Measurements from ENCODE around the gene CHD1L.
A peak's percentile ranks its signal among the peaks of the same experiment; 100 is the strongest.
"Not testable (repeated sequence)": the region's sequence is repeated elsewhere in the genome, so short reads cannot be mapped to it uniquely, and the experiment has no call there.

The CHD1L gene

DNA sequence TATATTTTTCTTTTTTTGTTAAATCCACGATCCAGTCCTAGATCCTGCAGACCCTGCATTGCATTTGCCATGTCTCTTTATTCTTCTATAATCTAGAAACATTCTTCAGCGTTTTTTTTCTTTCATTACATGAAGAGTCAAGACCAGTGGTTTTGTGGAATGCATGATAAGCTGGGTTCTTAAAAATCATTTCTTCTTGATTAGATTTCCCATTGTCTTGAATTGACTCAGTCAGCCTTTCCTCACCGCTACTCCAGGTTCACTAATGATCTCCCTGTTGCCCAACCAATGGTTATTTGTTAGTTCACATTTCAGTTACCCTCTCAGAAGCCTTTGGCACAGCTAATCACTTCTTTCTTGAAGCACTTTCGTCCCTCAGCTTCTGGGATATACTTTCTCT, 25.2 kb downstream of the CHD1L start:
- no peak for ATAC-seq
- DNase-seq = no peak

DNA sequence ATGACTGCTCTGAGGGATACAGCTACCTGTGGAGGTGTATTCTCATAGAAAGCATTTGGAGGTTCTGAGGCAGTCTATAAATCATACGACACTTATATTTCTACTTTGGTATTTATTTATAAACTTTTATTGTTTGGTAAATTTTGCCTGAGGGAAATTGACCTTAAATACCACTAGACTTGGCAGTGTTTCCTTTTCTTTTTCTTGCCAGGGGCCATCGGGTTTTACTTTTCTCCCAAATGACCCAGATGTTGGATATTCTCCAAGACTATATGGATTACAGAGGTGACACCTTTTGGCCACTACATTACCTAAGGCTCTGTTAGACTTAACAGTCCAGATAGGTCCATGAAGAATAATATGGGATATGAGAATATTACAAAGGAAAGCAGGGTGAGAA, 28.2 kb downstream of the CHD1L start:
- ATAC-seq (no peak), DNase-seq (no peak)

DNA sequence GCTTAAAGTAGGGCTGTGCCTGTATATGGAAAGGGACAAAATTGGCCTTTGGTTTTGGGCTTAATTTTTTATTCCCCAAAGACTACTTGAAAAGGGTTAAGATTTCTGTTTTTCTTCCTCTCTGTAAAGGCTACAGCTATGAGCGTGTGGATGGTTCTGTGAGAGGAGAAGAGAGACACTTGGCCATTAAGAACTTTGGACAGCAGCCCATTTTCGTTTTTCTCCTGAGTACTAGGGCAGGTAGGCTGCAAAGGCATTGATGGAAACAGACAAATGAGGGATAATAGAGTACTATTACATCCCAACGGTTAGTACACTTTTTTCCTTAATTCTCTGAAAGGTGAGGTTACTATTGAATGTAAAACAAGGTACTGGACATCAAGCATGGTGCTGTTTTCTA, 29.6 kb downstream of the CHD1L start:
- DNase-seq = no peak

DNA sequence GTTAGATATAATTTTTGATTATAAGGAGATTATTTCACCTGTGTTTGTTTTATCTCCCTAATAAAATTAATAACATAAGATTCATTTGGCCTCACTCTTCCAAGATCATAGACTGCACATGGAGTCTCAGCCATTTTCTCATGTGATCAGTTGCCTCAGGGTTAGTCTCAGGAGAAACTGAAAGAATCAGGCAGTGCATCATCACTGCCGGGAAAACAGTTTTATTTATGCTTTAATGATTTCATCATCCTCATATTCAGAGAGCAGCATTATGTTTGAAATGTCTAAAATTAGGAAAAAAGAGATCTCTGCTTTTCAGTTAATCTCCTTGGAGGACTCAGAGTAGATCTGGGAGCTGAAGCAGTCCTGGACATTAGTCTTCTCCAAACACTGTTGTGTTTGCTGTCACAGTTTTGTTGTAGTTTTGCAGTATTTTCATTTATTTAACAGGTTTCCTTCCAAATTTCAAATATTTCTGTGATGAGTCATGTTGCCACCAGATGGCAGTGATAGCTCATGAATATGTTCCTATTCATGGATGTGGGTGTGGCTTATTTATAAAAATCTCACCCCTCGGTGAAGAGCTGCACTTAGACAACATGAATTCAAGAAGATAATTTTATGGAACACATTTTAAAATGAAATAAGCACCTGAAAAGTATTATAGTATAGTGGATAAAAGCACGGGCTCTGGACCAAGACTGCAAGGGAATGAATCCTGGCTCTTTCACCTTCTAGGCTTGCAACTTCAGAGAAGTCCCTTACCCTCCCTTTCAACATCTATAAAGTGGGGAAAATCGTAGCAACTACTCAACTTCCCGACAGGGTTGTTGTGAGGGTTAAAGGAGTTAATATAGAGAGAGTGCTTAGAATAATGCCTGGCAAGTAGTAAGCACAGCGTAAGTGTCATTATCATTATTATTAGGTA, 31.2 kb downstream of the CHD1L start:
- DNase-seq (no peak), ATAC-seq (no peak)

More for the DNA sequence above, 29.6 kb downstream of the CHD1L start:
- ATAC-seq = no peak

DNA sequence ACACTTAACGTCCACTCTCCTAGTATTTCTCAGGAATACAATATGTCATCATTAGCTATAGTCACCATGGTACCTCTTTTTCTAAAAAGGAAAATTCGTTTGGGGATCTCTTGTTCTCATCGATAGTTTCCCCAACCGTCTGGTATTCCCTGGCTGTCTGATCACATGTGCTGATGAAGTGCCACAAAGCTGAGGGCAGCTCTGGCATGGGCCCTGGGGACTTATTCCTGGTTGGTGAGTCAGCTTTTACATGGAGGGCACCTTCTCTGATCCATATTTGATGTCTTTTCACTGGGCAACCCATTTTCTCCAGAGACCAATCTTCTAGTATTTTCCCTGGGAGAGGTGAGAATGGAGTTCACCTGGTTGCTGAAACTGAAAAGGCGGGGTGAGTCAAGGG, 39.5 kb downstream of the CHD1L start:
- ATAC-seq (no peak), DNase-seq (no peak)

DNA sequence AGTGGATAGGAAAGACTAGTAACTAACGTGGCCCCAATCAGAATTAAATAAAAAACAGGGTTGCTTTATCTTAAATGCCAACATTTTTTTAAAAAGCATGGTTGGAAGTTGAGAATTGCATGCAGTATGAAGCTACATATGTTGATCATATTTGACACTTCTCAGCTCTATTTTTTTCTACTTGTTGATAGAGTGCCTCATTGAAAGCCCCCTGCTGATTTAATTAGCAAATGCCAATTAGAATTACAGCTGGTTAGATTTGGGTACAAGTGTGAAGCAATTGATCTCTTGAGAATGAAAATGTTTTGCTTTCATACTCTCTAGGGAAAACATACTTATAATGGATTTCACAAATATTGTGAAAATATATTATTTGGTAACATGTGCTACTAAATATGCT, 40.5 kb downstream of the CHD1L start:
- no peak for ATAC-seq
- no peak for DNase-seq

DNA sequence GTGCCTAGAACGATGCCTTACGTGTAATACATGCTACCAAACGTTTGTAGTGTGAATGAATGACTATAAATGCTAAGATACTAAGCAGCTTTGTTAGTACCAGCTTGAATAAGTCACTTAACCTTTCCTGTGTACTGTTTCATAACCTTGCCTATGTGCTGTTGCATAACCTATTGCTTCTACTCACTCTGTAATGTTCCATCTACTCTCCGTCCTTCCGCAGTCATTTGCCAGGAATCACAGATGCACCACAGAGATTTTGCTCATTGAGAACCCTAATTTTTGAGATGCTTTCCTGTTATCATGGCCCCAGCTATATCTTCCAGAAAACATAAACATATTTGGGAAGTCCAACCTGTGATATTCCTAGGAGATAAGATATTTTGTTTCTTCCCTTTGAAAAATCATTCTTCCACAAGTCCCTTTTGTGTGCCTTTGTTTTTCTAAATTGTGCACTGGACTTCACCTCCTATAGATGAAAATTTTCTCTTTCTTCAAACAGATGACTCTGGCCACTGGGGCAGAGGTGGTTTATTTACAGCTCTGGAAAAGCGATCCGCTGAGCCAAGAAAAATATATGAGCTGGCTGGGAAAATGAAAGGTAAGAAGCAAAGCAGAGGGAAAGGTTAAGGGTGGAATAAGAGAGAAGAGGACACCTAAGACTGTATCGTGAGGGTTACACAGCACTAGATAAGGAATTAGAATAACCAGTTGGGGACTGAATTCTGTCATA, 44.8 kb downstream of the CHD1L start:
- DNase-seq (no peak), ATAC-seq (no peak)

DNA sequence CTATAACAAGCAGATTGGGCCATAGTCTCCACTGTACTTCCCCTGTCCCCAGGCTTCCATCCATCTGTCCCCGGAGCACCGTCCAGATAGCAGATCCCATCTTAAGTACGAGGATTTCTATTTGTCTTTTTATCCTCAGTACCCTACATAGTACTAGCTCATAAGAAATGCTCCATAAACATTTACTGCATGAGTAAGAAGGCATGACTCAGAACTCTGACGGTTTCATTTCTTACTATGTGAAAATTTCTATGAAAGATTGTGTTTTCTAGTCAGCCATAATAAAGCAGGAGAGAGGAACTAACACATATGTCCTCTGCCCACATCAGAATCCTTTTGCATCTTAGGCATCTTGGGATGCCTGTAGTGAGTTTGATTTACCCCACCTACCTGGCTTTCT, 49.5 kb downstream of the CHD1L start:
- no peak for ATAC-seq
- DNase-seq = no peak

DNA sequence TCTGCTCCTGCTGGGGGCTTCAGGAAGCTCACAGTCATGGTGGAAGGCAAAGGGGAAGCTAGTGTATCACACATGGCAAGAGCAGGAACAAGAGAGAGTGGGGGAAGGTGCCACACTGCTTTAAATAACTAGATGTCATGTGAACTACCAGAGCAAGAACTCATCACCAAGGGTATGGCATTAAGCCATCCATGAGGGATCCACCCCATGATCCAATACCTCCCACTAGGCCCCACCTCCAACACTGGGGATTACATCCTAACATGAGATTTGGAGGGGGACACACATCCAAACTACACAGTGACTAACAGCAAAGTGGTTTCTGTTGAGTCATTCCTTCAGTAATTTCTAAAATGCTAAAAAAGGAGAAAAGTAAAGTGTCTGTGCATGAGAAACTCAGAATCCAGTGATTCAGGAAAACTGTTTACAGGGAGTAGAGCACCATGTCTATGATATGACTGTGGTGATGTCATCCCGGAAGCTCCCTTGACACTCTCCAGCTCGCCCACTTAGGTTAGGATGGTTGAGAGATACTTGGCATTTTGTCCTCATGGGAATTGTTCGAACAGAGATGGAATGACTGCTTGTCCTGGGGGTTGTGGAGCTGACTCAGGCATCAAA, 50.3 kb downstream of the CHD1L start:
- no peak for DNase-seq
- peak; percentile 23 for ATAC-seq

DNA sequence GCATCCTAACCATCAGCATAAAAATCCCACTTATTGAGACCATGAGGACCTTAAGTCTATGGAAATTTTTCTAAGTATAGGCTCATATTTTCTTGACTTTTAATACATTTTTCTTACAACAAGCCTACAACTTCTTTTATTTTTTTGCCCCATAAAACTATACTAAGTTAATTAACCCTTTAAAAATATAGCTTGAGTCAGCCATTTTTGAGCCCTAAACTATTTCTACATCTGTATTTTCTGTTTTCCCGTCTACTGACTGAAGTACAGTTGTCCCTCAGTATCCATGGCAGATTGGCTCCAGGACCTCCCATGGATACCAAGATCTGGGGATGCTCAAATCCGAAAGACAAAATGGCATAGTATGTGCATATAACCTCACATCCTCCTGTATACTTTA, 55.0 kb downstream of the CHD1L start:
- no peak for ATAC-seq
- DNase-seq = no peak

DNA sequence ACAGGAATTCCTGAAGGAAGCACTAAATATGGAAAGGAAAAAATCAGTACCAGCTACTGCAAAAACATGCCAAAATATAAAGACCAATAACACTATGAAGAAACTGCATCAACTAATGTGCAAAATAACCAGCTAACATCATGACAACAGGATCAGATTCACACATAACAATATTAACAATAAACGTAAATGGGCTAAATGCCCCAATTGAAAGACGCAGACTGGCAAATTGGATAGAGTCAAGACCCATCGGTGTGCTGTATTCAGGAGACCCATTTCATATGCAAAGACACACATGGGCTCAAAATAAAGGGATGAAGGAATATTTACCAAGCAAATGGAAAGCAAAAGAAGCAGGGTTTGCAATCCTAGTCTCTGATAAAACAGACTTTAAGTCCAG, 63.3 kb downstream of the CHD1L start:
- DNase-seq = not testable (repeated sequence)

DNA sequence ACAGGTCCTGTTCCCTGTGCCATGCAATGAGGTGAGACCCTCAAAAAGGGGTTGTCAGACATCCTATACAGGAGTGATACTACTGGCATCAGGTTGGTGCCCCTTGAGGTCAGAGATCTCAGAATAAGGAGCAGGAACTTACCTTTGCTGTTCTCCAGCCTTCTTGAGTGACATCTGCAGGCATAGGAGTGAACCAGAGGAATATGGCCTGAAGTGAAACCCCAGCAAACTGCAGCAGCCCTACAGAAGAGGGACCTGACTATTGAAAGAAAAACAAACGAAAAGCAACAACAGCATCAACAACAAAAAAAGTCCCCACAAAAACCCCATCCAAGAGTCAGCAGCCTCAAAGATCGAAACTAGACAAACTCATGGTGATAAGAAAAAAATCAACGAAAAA, 74.5 kb downstream of the CHD1L start:
- DNase-seq = no peak
- ATAC-seq = no peak

More for the DNA sequence above, 63.3 kb downstream of the CHD1L start:
- ATAC-seq = not testable (repeated sequence)

DNA sequence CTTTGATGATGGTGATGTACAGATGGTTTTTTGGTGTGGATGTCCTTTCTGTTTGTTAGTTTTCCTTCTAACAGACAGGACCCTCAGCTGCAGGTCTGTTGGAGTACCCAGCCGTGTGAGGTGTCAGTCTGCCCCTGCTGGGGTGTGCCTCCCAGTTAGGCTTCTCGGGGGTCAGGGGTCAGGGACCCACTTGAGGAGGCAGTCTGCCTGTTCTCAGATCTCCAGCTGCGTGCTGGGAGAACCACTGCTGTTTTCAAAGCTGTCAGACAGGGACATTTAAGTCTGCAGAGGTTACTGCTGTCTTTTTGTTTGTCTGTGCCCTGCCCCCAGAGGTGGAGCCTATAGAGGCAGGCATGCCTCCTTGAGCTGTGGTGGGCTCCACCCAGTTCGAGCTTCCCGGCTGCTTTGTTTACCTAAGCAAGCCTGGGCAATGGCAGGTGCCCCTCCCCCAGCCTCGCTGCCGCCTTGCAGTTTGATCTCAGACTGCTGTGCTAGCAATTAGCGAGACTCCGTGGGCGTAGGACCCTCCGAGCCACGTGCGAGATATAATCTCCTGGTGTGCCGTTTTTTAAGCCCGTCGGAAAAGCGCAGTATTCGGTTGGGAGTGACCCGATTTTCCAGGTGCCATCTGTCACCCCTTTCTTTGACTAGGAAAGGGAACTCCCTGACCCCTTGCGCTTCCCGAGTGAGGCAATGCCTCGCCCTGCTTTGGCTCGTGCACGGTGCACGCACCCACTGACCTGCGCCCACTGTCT, 84.6 kb downstream of the CHD1L start:
- not testable (repeated sequence) for ATAC-seq, DNase-seq

DNA sequence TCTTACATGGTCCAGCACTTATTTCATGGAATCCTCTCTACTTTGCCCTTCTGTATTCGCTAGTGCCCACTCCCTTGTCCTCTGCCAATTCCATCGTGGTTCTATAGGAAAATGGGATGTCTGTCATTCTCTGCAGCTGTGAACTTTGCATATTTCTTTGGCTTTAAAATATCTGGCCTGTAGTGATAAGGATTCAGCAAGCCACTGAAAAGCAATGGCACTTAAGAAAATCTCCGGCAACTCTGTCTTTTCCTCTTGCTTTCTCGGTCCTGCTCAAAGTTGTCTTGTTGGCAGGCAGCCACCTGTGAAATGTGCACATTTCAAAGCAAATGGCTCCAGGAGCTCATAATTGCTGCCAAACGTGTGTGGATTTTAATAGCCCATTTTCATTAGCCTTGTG, 91.8 kb downstream of the CHD1L start:
- no peak for DNase-seq
- no peak for ATAC-seq

DNA sequence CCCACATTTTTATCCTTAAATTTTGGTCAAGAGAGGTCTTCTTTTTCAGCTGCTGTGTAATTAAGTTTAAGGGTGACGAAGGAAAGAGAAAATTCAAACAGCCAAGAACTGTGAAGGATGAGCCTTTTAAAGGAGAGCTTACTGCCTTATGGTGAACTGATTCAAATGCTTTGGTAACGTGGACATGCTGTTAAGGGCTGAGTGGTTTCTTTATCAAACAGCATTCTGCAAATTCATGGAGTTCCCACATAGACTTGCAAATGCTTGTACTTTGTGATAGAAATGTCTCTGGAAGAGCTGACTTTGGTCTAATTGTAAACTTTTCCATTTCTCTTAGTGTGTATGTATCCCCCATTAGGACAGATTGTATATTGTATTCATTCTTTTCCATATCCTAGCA, 93.8 kb downstream of the CHD1L start:
- DNase-seq = no peak

DNA sequence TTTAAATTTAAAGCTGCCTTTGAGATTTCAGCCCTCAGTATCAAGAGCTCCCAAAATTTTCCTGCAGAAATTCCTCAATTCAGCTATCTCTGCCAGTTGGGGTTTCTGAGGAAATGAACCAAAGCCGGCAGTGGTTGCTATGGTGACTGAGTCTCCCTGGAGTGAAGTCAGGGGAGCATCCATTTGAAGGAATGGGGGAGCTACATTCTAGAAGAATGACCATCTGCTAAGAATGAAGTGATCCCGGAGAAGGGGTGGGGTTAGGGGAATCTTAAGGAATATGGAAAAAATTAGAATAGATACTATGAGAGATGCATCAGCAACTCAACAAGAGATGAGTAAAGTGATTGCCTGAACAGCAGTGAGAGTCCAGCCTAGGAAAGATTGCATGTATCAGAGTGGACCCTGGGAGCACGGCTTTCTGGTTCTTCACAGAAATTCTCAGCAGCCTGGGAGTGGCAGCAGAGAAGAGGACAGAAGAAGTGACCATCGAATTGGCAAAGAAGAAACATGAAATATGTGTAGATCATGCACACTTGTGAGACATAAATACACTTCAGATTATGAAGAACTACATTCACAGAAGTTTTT, 94.7 kb downstream of the CHD1L start:
- ATAC-seq = no peak
- DNase-seq = no peak

More for the DNA sequence above, 93.8 kb downstream of the CHD1L start:
- ATAC-seq = no peak

DNA sequence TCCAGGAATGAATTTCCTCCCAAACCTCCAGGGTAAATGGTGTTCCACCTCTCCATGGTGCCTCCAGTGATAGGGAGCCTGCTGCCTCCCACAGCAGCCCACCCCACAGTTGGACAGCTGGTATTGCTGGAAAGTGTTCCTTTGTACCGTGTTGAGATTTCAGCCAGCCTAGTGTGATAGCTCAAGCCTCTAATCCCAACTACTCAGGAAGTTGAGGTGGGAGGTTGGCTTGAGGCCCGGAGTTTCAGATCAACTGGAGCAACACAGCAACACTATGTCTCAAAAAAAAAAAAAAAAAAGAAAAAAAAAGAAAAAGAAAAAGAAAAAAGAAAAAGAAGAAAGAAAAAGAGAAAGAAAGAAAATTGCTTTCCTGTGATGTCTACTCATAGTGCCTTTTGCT, 96.1 kb downstream of the CHD1L start:
- ATAC-seq = no peak
- no peak for DNase-seq

DNA sequence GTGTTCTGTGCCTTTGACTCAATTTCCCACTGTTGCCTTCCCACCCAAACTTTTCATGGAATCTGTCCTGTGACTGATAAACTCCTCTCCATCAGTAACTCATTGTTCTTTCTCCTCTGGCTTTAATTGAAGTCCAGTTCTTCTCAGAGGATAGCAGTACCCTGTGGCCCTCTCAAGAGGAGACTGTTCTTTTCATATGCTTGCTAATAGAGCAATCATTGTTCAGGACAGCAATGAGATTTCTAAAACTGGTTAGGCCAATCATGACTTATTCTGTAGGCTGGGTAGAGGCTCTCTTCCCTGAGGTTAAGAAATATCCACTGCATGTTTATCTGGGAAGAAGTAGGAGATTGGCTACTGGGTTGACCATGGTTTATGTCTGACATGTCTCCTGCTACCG, 98.8 kb downstream of the CHD1L start:
- DNase-seq = no peak
- no peak for ATAC-seq
